ENCODE results near the gene LRRTM3. TPM values are rescaled to one million over a fixed set of nuclear protein-coding genes. Genes with fewer than 3 reads are reported as not detected.

Gene LRRTM3
- total RNA-seq, 1 experiment from 2014 or later, result not detected

DNA sequence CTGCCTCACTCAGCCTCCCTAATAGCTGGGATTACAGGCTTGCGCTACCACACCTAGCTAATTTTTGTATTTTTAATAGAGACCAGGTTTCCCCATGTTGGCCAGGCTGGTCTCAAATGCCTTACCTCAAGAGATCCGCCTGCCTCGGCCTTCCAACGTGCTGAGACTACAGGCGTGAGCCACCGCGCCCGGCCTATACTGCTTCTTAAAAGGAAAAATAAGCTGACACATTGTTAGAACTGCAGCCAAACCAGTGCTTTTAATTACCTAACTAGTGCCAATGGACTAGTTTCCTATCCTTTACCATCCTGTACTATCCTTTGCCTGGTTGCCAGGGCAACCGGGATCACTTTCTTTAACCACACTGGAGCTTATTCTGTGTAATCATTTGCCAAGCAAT is 108.0 kb downstream of the LRRTM3 start:
- TF ChIP-seq, protein P1, sequence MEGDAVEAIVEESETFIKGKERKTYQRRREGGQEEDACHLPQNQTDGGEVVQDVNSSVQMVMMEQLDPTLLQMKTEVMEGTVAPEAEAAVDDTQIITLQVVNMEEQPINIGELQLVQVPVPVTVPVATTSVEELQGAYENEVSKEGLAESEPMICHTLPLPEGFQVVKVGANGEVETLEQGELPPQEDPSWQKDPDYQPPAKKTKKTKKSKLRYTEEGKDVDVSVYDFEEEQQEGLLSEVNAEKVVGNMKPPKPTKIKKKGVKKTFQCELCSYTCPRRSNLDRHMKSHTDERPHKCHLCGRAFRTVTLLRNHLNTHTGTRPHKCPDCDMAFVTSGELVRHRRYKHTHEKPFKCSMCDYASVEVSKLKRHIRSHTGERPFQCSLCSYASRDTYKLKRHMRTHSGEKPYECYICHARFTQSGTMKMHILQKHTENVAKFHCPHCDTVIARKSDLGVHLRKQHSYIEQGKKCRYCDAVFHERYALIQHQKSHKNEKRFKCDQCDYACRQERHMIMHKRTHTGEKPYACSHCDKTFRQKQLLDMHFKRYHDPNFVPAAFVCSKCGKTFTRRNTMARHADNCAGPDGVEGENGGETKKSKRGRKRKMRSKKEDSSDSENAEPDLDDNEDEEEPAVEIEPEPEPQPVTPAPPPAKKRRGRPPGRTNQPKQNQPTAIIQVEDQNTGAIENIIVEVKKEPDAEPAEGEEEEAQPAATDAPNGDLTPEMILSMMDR (IDR thresholded peaks at IDR 0.05; ENCODE audit: insufficient read depth in 1 of 2, low read depth in 1 of 2, low read length in 1 of 2, severe bottlenecking in 1 of 2, unreplicated experiment in 1 of 2), result no peak
- Mint-ChIP-seq H3K4me1 (ENCODE audit: low read depth, unreplicated experiment) (no peaks in the 10 kb centered on the region), H3K9me3 (ENCODE audit: unreplicated experiment) (no peaks in the 10 kb centered on the region), H3K4me3 (ENCODE audit: unreplicated experiment) (no peak overlapping the region), H3K36me3 (ENCODE audit: insufficient read depth, unreplicated experiment) (no peaks in the 10 kb centered on the region), H3K27me3 (ENCODE audit: insufficient read depth, unreplicated experiment) (no peaks in the 10 kb centered on the region), H3K27ac (ENCODE audit: unreplicated experiment) (no peak overlapping the region)
- ChIA-PET POLR2A (no interaction called here), CTCF (no interaction called here)
- Histone ChIP-seq H3K36me3 (ENCODE audit: control insufficient read depth, insufficient read depth, low read length) (no peaks in the 10 kb centered on the region), H3K27me3 (replicated peaks; ENCODE audit: control insufficient read depth, insufficient read depth, low read length) (no peaks in the 10 kb centered on the region), H3K4me3 (ENCODE audit: low read depth, low read length) (no peak overlapping the region), H3K4me1 (no peaks in the 10 kb centered on the region), H3K9me3 (no peaks in the 10 kb centered on the region)
- intact Hi-C loops (cut with micrococcal nuclease; ENCODE audit: unreplicated experiment), result loop anchor here (5.0 kb wide), 1 partner anchor 488 kb away; no protein-coding TSS in a partner anchor
- DNase-seq, result no peak
- BruUV-seq (replicated peaks), result no TSS peak

DNA sequence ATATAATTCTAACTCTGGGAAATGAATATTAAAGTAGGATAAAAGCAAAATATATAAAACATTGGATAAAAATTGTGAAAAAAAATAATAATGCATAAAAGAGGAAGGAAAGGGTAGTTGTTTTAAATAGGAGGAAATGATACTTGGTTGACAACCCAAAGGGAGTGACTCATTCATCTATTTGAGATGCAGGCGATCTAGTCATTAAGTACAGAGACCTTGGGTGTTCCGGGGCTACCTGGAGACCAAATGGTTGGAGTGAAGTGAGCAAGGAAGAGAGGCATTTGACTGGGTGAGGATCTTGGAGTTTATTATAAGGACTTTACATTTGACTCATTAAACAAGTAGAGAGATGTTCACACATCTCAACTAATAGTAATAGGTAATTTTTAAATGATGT is 111.0 kb downstream of the LRRTM3 start:
- CTCF ChIA-PET, result no interaction called here
- intact Hi-C loops (cut with micrococcal nuclease; ENCODE audit: unreplicated experiment), result no loop called here
- Histone ChIP-seq H3K27me3 (replicated peaks; ENCODE audit: control insufficient read depth, insufficient read depth, low read length) (no peaks in the 10 kb centered on the region), H3K4me3 (ENCODE audit: low read depth, low read length) (no peak overlapping the region), H3K36me3 (ENCODE audit: control insufficient read depth, insufficient read depth, low read length) (no peaks in the 10 kb centered on the region), H3K9me3 (no peaks in the 10 kb centered on the region), H3K4me1 (no peaks in the 10 kb centered on the region)
- H3K9me3 Mint-ChIP-seq (ENCODE audit: unreplicated experiment), result no peaks in the 10 kb centered on the region
- no peak for DNase-seq
- no peaks in the 10 kb centered on the region for H3K27me3 Mint-ChIP-seq (ENCODE audit: insufficient read depth, unreplicated experiment)
- TF ChIP-seq, protein P1 (IDR thresholded peaks at IDR 0.05; ENCODE audit: insufficient read depth in 1 of 2, low read depth in 1 of 2, low read length in 1 of 2, severe bottlenecking in 1 of 2, unreplicated experiment in 1 of 2), result no peak
- H3K4me1 Mint-ChIP-seq (ENCODE audit: low read depth, unreplicated experiment), result no peaks in the 10 kb centered on the region
- no TSS peak for BruUV-seq (replicated peaks)
- POLR2A ChIA-PET, result no interaction called here
- no peaks in the 10 kb centered on the region for H3K36me3 Mint-ChIP-seq (ENCODE audit: insufficient read depth, unreplicated experiment)
- H3K4me3 Mint-ChIP-seq (ENCODE audit: unreplicated experiment), result no peak overlapping the region
- H3K27ac Mint-ChIP-seq (ENCODE audit: unreplicated experiment), result no peak overlapping the region

DNA sequence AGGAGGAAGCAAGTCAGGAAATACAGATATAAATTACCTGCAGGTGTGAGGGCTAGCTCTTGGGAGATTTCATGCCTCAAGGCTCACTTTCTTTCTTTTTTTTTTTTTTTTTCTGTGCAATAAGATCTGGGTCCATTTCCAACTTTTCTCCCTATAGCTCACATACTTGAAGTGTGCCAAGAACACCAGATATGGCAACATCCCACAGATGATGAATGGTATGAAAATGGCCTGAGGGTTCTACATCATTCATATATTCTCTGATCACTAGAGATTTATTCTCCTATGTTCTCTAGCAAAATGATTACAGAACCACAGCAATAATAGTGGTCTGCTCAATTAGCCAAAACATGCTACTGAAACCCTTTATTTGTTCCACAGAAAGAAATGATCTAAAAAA is 117.2 kb downstream of the LRRTM3 start:
- Histone ChIP-seq H3K9me3 (no peaks in the 10 kb centered on the region), H3K27me3 (replicated peaks; ENCODE audit: control insufficient read depth, insufficient read depth, low read length) (no peaks in the 10 kb centered on the region), H3K36me3 (ENCODE audit: control insufficient read depth, insufficient read depth, low read length) (no peaks in the 10 kb centered on the region), H3K4me1 (no peaks in the 10 kb centered on the region), H3K4me3 (ENCODE audit: low read depth, low read length) (no peak overlapping the region)
- H3K27me3 Mint-ChIP-seq (ENCODE audit: insufficient read depth, unreplicated experiment), result peaks cover 6% of the 10 kb centered on the region
- no peaks in the 10 kb centered on the region for H3K4me1 Mint-ChIP-seq (ENCODE audit: low read depth, unreplicated experiment)
- ChIA-PET POLR2A (no interaction called here), CTCF (interaction anchor here (0.6 kb wide), 1 partner anchor 143 kb away, joined by 3 read pairs; no protein-coding TSS in a partner anchor)
- intact Hi-C loops (cut with micrococcal nuclease; ENCODE audit: unreplicated experiment), result no loop called here
- no peak overlapping the region for H3K4me3 Mint-ChIP-seq (ENCODE audit: unreplicated experiment)
- H3K9me3 Mint-ChIP-seq (ENCODE audit: unreplicated experiment), result no peaks in the 10 kb centered on the region
- no peak for DNase-seq
- H3K36me3 Mint-ChIP-seq (ENCODE audit: insufficient read depth, unreplicated experiment), result no peaks in the 10 kb centered on the region
- TF ChIP-seq, protein P1 (IDR thresholded peaks at IDR 0.05; ENCODE audit: insufficient read depth in 1 of 2, low read depth in 1 of 2, low read length in 1 of 2, severe bottlenecking in 1 of 2, unreplicated experiment in 1 of 2), result no peak
- no TSS peak for BruUV-seq (replicated peaks)
- H3K27ac Mint-ChIP-seq (ENCODE audit: unreplicated experiment), result no peak overlapping the region

All from Caco-2 (cell line).